Chondrocyte (in vitro differentiated cells): ENCODE data around the gene GPR33. TPM values are rescaled to one million over a fixed set of nuclear protein-coding genes. Genes with fewer than 3 reads are reported as not detected.

Experiments
- DNase-seq: peaks from one replicate; pipeline ENCODE4 v3.0.0; 2021; ENCODE audit warnings: mixed read lengths, low spot score
- H3K27ac Mint-ChIP-seq: one replicate; pipeline ENCODE4 v1.8.0; 2021; ENCODE audit warnings: mild to moderate bottlenecking, moderate library complexity, mixed read lengths; ENCODE audit not compliant: unreplicated experiment
- H3K27me3 Mint-ChIP-seq: 2 replicates; pipeline ENCODE4 v1.8.0; 2021; ENCODE audit warnings: low read depth, mixed read lengths
- H3K36me3 Mint-ChIP-seq: 2 replicates; pipeline ENCODE4 v1.8.0; 2021; ENCODE audit warnings: low read depth, mixed read lengths
- H3K4me1 Mint-ChIP-seq: 2 replicates; pipeline ENCODE4 v1.8.0; 2021; ENCODE audit warnings: low read depth, mild to moderate bottlenecking, mixed read lengths
- H3K4me3 Mint-ChIP-seq: one replicate; pipeline ENCODE4 v1.8.0; 2021; ENCODE audit warnings: mild to moderate bottlenecking, moderate library complexity, mixed read lengths; ENCODE audit not compliant: unreplicated experiment
- H3K9me3 Mint-ChIP-seq: 2 replicates; pipeline ENCODE4 v1.8.0; 2021; ENCODE audit warnings: low read depth, mixed read lengths
- total RNA-seq: library from RNA; stranded (reverse); gene quantifications from 3 replicates; pipeline ENCODE4 v1.2.1, GENCODE V29; 2021
- TF ChIP-seq, protein P1 (sequence below): fragments of 200-600 bp; sonication (generic); IDR thresholded peaks from 2 replicates; pipeline ENCODE4 v1.5.0; 2021; ENCODE audit warnings: antibody characterized with exemption, mild to moderate bottlenecking, moderate library complexity

GPR33 gene
- total RNA-seq, 1 donor from 2014 or later, result not detected

DNA sequence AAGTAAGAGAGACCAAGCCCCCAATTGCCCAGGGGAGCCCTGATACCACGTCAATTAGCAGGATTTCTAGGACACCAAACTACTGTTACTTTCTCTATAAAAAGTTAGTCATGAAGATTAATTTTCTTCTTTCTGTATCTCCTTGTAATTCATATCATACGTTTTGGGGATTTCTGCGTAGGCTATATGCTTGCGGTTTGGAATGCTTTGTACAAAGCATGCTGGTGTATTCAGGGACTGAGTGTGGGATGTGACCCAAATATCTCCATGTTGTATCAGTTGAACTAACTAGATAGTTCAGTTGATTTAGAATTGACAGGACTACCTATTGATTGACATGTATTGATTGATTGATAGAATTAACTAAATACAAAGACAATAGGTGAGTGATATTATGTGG is 7.7 kb downstream of the GPR33 start:
- DNase-seq, result no peak
- H3K27me3 Mint-ChIP-seq, result no peaks in the 10 kb centered on the region
- no peaks in the 10 kb centered on the region for H3K9me3 Mint-ChIP-seq
- H3K27ac Mint-ChIP-seq, result no peak overlapping the region
- TF ChIP-seq, protein P1, sequence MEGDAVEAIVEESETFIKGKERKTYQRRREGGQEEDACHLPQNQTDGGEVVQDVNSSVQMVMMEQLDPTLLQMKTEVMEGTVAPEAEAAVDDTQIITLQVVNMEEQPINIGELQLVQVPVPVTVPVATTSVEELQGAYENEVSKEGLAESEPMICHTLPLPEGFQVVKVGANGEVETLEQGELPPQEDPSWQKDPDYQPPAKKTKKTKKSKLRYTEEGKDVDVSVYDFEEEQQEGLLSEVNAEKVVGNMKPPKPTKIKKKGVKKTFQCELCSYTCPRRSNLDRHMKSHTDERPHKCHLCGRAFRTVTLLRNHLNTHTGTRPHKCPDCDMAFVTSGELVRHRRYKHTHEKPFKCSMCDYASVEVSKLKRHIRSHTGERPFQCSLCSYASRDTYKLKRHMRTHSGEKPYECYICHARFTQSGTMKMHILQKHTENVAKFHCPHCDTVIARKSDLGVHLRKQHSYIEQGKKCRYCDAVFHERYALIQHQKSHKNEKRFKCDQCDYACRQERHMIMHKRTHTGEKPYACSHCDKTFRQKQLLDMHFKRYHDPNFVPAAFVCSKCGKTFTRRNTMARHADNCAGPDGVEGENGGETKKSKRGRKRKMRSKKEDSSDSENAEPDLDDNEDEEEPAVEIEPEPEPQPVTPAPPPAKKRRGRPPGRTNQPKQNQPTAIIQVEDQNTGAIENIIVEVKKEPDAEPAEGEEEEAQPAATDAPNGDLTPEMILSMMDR, result no peak
- H3K36me3 Mint-ChIP-seq, result no peaks in the 10 kb centered on the region
- H3K4me1 Mint-ChIP-seq, result peaks cover 10% of the 10 kb centered on the region
- no peak overlapping the region for H3K4me3 Mint-ChIP-seq

DNA sequence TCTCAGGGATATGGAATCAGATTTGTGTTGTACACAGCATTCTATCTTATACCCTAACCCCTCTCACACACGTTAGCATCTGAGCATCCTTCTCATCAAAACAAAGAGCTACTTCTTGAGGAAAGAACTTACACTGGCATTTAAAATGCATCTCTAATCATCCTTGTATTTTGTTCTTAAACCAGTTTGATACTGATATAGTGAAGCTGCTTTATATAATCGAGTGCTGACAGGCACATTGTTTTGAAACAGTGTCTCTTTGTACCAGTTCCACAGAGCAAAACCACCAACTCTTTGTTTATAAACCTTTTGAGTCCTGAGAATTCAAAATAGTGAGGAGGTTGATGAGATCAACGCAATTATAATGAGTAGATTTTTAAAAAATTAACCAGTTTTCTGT is 8.8 kb downstream of the GPR33 start:
- Mint-ChIP-seq H3K4me3 (no peak overlapping the region), H3K27ac (no peak overlapping the region), H3K9me3 (no peaks in the 10 kb centered on the region), H3K4me1 (peaks cover 10% of the 10 kb centered on the region), H3K27me3 (no peaks in the 10 kb centered on the region), H3K36me3 (no peaks in the 10 kb centered on the region)
- TF ChIP-seq, protein P1, result no peak
- DNase-seq, result no peak

DNA sequence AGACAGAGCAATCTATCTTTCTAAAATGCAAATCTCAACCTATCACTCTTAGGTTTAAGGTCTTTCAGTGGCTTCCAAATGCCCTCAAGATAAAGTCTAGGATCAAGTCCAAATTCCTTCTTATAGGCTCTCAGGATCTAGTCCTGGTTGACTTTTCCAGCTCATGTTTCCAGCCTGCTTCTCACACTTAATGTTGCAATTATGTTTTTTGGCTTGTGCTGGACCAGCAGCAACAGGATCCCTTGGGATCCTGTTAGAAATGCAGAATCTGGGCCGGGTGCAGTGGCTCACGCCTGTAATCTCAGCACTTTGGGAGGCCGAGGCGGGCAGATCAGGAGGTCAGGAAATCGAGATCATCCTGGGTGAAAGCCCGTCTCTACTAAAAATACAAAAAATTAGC is 10.6 kb downstream of the GPR33 start:
- peaks cover 7% of the 10 kb centered on the region for H3K4me1 Mint-ChIP-seq

DNA sequence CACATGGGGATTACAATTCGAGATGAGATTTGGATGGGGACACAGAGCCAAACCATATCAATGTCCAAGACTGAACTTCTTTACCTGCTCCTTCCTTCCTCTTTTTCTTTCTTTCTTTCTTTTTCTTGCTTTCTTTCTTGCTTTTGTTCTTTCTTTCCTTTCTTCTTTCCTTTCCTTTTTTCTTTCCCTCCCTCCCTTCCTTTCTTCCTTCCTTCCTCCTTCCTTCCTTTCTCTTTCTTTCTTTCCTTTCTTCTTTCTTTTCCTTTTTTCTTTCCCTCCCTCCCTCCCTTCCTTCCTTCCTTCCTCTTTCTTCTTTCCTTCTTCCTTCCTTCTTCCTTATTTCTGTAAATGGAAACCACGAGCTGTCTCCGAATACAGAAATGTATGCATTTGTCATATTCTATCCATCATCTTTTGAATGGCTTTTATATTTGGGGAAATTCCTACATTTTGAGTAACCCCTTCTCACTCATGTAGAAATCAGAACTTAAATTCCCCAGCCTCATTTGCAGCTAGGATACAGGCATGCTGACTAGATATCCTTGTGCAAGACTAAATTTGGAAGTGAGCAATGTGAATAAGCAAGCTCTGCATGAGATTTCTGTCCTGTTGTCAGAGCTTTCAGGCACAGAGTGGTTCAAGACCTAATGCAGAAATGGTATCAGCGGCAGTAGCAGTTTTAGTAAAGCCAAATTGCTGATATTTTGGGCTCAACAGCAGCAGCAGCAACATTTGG is 11.5 kb downstream of the GPR33 start:
- Mint-ChIP-seq H3K27me3 (no peaks in the 10 kb centered on the region), H3K27ac (no peak overlapping the region), H3K9me3 (no peaks in the 10 kb centered on the region), H3K4me1 (peaks cover 7% of the 10 kb centered on the region), H3K36me3 (no peaks in the 10 kb centered on the region), H3K4me3 (no peak overlapping the region)
- no peak for DNase-seq
- TF ChIP-seq, protein P1, result no peak

More for the DNA sequence above, 10.6 kb downstream of the GPR33 start:
- Mint-ChIP-seq H3K36me3 (no peaks in the 10 kb centered on the region), H3K27me3 (no peaks in the 10 kb centered on the region), H3K9me3 (no peaks in the 10 kb centered on the region), H3K27ac (no peak overlapping the region), H3K4me3 (no peak overlapping the region)
- TF ChIP-seq, protein P1, result no peak
- no peak for DNase-seq

DNA sequence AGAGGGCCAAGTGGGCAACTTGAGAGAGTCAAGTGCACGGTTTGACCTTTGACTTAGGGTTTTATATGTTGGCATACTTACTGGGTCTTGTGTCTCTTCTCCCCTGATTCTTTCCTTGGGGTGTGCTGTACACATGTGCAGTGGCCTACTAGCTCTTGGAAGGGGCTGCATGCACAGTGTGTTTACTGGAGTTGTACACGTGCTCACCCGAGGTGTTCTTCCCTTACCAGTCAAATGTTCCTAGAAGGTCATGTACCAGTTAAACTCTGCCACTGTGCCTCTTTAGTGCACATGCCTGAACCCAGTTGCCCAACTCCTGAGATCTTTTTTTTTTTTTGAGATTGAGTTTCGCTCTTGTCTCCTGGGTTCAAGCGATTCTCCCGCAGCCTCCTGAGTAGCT is 21.3 kb downstream of the GPR33 start:
- Mint-ChIP-seq H3K27ac (no peak overlapping the region), H3K36me3 (no peaks in the 10 kb centered on the region), H3K4me3 (no peak overlapping the region), H3K9me3 (no peaks in the 10 kb centered on the region), H3K4me1 (peaks cover 15% of the 10 kb centered on the region), H3K27me3 (no peaks in the 10 kb centered on the region)
- TF ChIP-seq, protein P1, result no peak
- DNase-seq, result no peak
